IMR-90 (cell line): ENCODE data around the gene AGPAT3. TPM values are rescaled to one million over a fixed set of nuclear protein-coding genes. Genes with fewer than 3 reads are reported as not detected.

Experiments used
- ATAC-seq: fragments of 200-7000 bp; cut with Tn5 transposase; 2 replicates; pipeline ENCODE4 v1.9.1; 2020; ENCODE audit warnings: low read depth, mild to moderate bottlenecking, moderate library complexity
- BruUV-seq: library from RNA; stranded (reverse); fragments of 400-500 nt; replicated peaks from 2 replicates; lab custom pipeline; 2021; lab: Mats Ljungman, UMichigan
- CTCF ChIA-PET: fragments of 300-600 bp; formaldehyde crosslinking; extraction: SDS; loops from one replicate; lab custom pipeline; 2021; ENCODE audit warnings: antibody characterized with exemption; lab: Yijun Ruan, JAX
- POLR2A ChIA-PET: fragments of 300-600 bp; sonication (Branson Sonifier 250); formaldehyde crosslinking; loops from one replicate; lab custom pipeline; 2022; ENCODE audit warnings: antibody characterized with exemption; ENCODE audit not compliant: unreplicated experiment; lab: Charles Lee
- DNase-seq: peaks from one replicate; pipeline ENCODE4 v3.0.0; 2013
- H2AFZ ChIP-seq: replicated peaks from 2 replicates; pipeline ENCODE3; 2013; ENCODE audit warnings: low read length, mild to moderate bottlenecking; ENCODE audit not compliant: poor library complexity
- H2AK5ac ChIP-seq: 2 replicates; pipeline ENCODE4 v1.6.1; 2013; ENCODE audit warnings: low read depth, low read length, inconsistent platforms
- H2AK9ac ChIP-seq: replicated peaks from 2 replicates; pipeline ENCODE3; 2013; ENCODE audit warnings: mild to moderate bottlenecking, low read depth, low read length, moderate library complexity; ENCODE audit not compliant: poor library complexity
- H2BK120ac ChIP-seq: 2 replicates; pipeline ENCODE4 v1.6.1; 2013; ENCODE audit warnings: low read depth, low read length, inconsistent platforms
- H2BK15ac ChIP-seq: 3 replicates; pipeline ENCODE4 v1.6.1; 2013; ENCODE audit warnings: low read depth, low read length, inconsistent platforms
- H2BK20ac ChIP-seq: 2 replicates; pipeline ENCODE4 v1.6.1; 2013; ENCODE audit warnings: low read depth, mild to moderate bottlenecking, inconsistent platforms, low read length, moderate library complexity
- H2BK5ac ChIP-seq: 2 replicates; pipeline ENCODE4 v1.6.1; 2013; ENCODE audit warnings: mild to moderate bottlenecking, low read depth, low read length, inconsistent platforms; ENCODE audit not compliant: poor library complexity, severe bottlenecking
- H3K14ac ChIP-seq: replicated peaks from 2 replicates; pipeline ENCODE4 v1.6.1; 2013; ENCODE audit warnings: low read depth, low read length, inconsistent platforms
- H3K18ac ChIP-seq: 2 replicates; pipeline ENCODE4 v1.6.1; 2013; ENCODE audit warnings: low read depth, low read length, control low read depth
- H3K23ac ChIP-seq: 2 replicates; pipeline ENCODE4 v1.6.1; 2013; ENCODE audit warnings: low read depth, low read length, inconsistent platforms
- H3K27ac ChIP-seq: 2 replicates; pipeline ENCODE4 v1.5.1; 2013; ENCODE audit warnings: mild to moderate bottlenecking, control low read depth, low read length; ENCODE audit not compliant: insufficient read depth
- H3K27me3 ChIP-seq: 2 replicates; pipeline ENCODE4 v1.6.1; 2013; ENCODE audit warnings: low read length; ENCODE audit not compliant: control insufficient read depth, insufficient read depth
- H3K36me3 ChIP-seq: 2 replicates; pipeline ENCODE4 v1.6.1; 2013; ENCODE audit warnings: low read length, mixed read lengths; ENCODE audit not compliant: control insufficient read depth, insufficient read depth
- H3K4ac ChIP-seq: 2 replicates; pipeline ENCODE4 v1.6.1; 2013; ENCODE audit warnings: low read depth, low read length, inconsistent platforms
- H3K4me1 ChIP-seq: 2 replicates; pipeline ENCODE4 v1.6.1; 2013; ENCODE audit warnings: low read length, mixed read lengths; ENCODE audit not compliant: control insufficient read depth, insufficient read depth
- H3K4me2 ChIP-seq: 2 replicates; pipeline ENCODE4 v1.6.1; 2013; ENCODE audit warnings: low read depth, mild to moderate bottlenecking, control low read depth, low read length, moderate library complexity
- H3K4me3 ChIP-seq: 2 replicates; pipeline ENCODE4 v1.5.1; 2013; ENCODE audit warnings: low read depth, mild to moderate bottlenecking, control low read depth, low read length, moderate library complexity; ENCODE audit not compliant: insufficient read depth
- H3K56ac ChIP-seq: 2 replicates; pipeline ENCODE4 v1.6.1; 2013; ENCODE audit warnings: low read length, inconsistent platforms; ENCODE audit not compliant: insufficient read depth; ENCODE audit errors: extremely low read depth
- H3K79me1 ChIP-seq, 2 experiments: 2 replicates each; pipeline ENCODE4 v1.6.1; 2013; ENCODE audit warnings: low read length in 2 of 2, inconsistent platforms in 1 of 2, low read depth in 1 of 2
- H3K9ac ChIP-seq: 2 replicates; pipeline ENCODE4 v1.6.1; 2013; ENCODE audit warnings: low read depth, low read length, control low read depth
- H3K9me1 ChIP-seq: 2 replicates; pipeline ENCODE4 v1.6.1; 2013; ENCODE audit warnings: low read length, inconsistent platforms; ENCODE audit not compliant: insufficient read depth
- H3K9me3 ChIP-seq: 2 replicates; pipeline ENCODE4 v1.6.1; 2013; ENCODE audit warnings: low read length; ENCODE audit not compliant: control insufficient read depth, insufficient read depth
- H4K20me1 ChIP-seq: 2 replicates; pipeline ENCODE4 v1.6.1; 2013; ENCODE audit warnings: low read length, inconsistent platforms; ENCODE audit not compliant: insufficient read depth
- H4K5ac ChIP-seq: 2 replicates; pipeline ENCODE4 v1.6.1; 2013; ENCODE audit warnings: mild to moderate bottlenecking, low read depth, low read length, control low read depth
- H4K8ac ChIP-seq, 2 experiments: 2 replicates each; pipeline ENCODE4 v1.6.1; 2013; ENCODE audit warnings: low read depth in 2 of 2, low read length in 2 of 2, control low read depth in 1 of 2, inconsistent platforms in 1 of 2
- H4K91ac ChIP-seq: 2 replicates; pipeline ENCODE4 v1.6.1; 2013; ENCODE audit warnings: low read depth, low read length, inconsistent platforms; ENCODE audit not compliant: insufficient read depth
- CEBPB ChIP-seq: IDR thresholded peaks from 2 replicates; pipeline ENCODE4 v1.6.1; 2012; ENCODE audit warnings: low read depth, low read length, improper control_type of control experiment
- CHD1 ChIP-seq: IDR thresholded peaks from 2 replicates; pipeline ENCODE4 v1.6.1; 2012; ENCODE audit warnings: low read depth, low read length, improper control_type of control experiment
- CTCF ChIP-seq: conservative IDR thresholded peaks from 2 replicates; pipeline ENCODE4 v1.5.1; 2012; ENCODE audit warnings: mild to moderate bottlenecking, low read depth, low read length, improper control_type of control experiment
- ELK1 ChIP-seq: fragments of 150-350 bp; IDR thresholded peaks from 2 replicates; pipeline ENCODE4 v1.6.1; 2016; ENCODE audit warnings: low read depth, mild to moderate bottlenecking, low read length, moderate library complexity, borderline replicate concordance
- MAFK ChIP-seq: IDR thresholded peaks from 2 replicates; pipeline ENCODE4 v1.6.1; 2012; ENCODE audit warnings: low read depth, low read length, improper control_type of control experiment
- NFE2L2 ChIP-seq: fragments of 150-350 bp; IDR thresholded peaks from 2 replicates; pipeline ENCODE4 v1.6.1; 2016; ENCODE audit warnings: low read depth, mild to moderate bottlenecking, low read length
- POLR2A ChIP-seq: IDR thresholded peaks from 2 replicates; pipeline ENCODE4 v1.6.1; 2012; ENCODE audit warnings: mild to moderate bottlenecking, low read depth, low read length
- RAD21 ChIP-seq: IDR thresholded peaks from 2 replicates; pipeline ENCODE4 v1.6.1; 2012; ENCODE audit warnings: low read length, improper control_type of control experiment
- RCOR1 ChIP-seq: IDR thresholded peaks from 2 replicates; pipeline ENCODE4 v1.6.1; 2012; ENCODE audit warnings: mild to moderate bottlenecking, low read length, improper control_type of control experiment; ENCODE audit not compliant: insufficient replicate concordance
- RFX5 ChIP-seq: IDR thresholded peaks from 2 replicates; pipeline ENCODE4 v1.8.0; 2012; ENCODE audit warnings: low read depth, mild to moderate bottlenecking, low read length, moderate library complexity
- WGBS, 2 experiments: methylation state at CpG; one replicate each; pipeline versions ENCODE4 v1.1.5 to v1.1.7; 2013; ENCODE audit warnings: missing lambda C conversion rate in 2 of 2; ENCODE audit not compliant: insufficient read length in 1 of 2; ENCODE audit errors: extremely low coverage in 2 of 2; 5-methylcytosine and 5-hydroxymethylcytosine counted together
- dilution Hi-C: fragments of 300-500 bp; cut with HindIII; formaldehyde crosslinking; loops from one replicate; pipeline ENCODE4 v1.14.3; 2018; ENCODE audit warnings: low sequenced_read_pairs; ENCODE audit not compliant: unreplicated experiment
- in situ Hi-C: fragments of 300-500 bp; cut with MboI; formaldehyde crosslinking; loops from 3 replicates; pipeline ENCODE4 v1.14.3; 2019; ENCODE audit warnings: low sequenced_read_pairs, inconsistent platforms, mixed read lengths
- intact Hi-C: fragments of 100-400 bp; cut with micrococcal nuclease; formaldehyde crosslinking; loops from 2 replicates; pipeline ENCODE4 v1.10.0; 2022
- polyA plus RNA-seq, 3 experiments: library from polyadenylated mRNA; depleted of rRNA; stranded (reverse); fragments of >200 nt; gene quantifications; 2 replicates each; pipeline ENCODE4 v1.2.3, GENCODE V29; 2012; ENCODE audit warnings: low replicate concordance in 1 of 3
- total RNA-seq: library from RNA; depleted of rRNA; stranded (reverse); fragments of >200 nt; gene quantifications from 2 replicates; pipeline ENCODE4 v1.2.3, GENCODE V29; 2012

AGPAT3 gene
- total and polyA plus RNA-seq, 2 of the 4 experiments (the other 2 are of a cell fraction) = 27.1 to 38.7 TPM

- 0 out of 2 replicates have a peak, but pooled peaks cover 3% of the 10 kb centered on the region for H3K27me3 ChIP-seq
- intact Hi-C loops (no loop called here), dilution Hi-C loops (no loop called here), in situ Hi-C loops (no loop called here)
- H3K4me3 ChIP-seq = no peak overlapping the region
- H3K9me3 ChIP-seq = no peaks in the 10 kb centered on the region
- BruUV-seq = no TSS peak
- H2BK120ac ChIP-seq = peak overlapping the region; percentile 42; the same call in 1 of the 2 replicates
- no peaks in the 10 kb centered on the region; a peak in 1 of 4 replicates for H3K79me1 ChIP-seq
- peak overlapping the region; percentile 79; the same call in 1 of the 2 replicates for H3K27ac ChIP-seq
- 0 out of 2 replicates have a peak overlapping the region, but pooled peaks have one; percentile 1 for H2AK5ac ChIP-seq
- peak overlapping the region; percentile 37; the same call in 1 of the 3 replicates for H2BK15ac ChIP-seq
- no peaks in the 10 kb centered on the region for H3K36me3 ChIP-seq
- CTCF ChIA-PET = no interaction called here
- H3K4me1 ChIP-seq = peaks cover 9% of the 10 kb centered on the region
- H3K4me2 ChIP-seq = peak overlapping the region; percentile 7
- DNase-seq (no peak), ATAC-seq (no peak; the same call in 1 of the 2 replicates)
- peaks cover 15% of the 10 kb centered on the region for H3K9me1 ChIP-seq
- H4K20me1 ChIP-seq = no peaks in the 10 kb centered on the region
- POLR2A ChIA-PET = no interaction called here
- H3K18ac ChIP-seq = peak overlapping the region; percentile 61
- H4K5ac ChIP-seq = peak overlapping the region; percentile 31; the same call in 1 of the 2 replicates
- no peak overlapping the region for H2AK9ac ChIP-seq
- peak overlapping the region; percentile 11; the same call in 1 of the 2 replicates for H3K23ac ChIP-seq
- peak overlapping the region in 1 of 2 experiments; percentile 76; a peak in 2 of 4 replicates for H4K8ac ChIP-seq
- 56% methylated on average over 3 of the region's 8 CpGs; no CpG with 5 or more reads in 1 of the 2 experiments for WGBS, 2 experiments
- peak overlapping the region; percentile 45; the same call in 1 of the 2 replicates for H2BK20ac ChIP-seq
- no peak overlapping the region for H3K9ac ChIP-seq
- peak overlapping the region; percentile 29 for H2BK5ac ChIP-seq
- peak overlapping the region; percentile 47; the same call in 1 of the 2 replicates for H3K4ac ChIP-seq
- TF ChIP-seq MAFK (no peak), RAD21 (no peak), RFX5 (no peak), POLR2A (no peak), NFE2L2 (no peak), CEBPB (no peak), ELK1 (no peak), RCOR1 (no peak), CTCF (no peak), CHD1 (no peak)
- 0 out of 2 replicates have a peak overlapping the region, but pooled peaks have one; percentile 24 for H3K56ac ChIP-seq
- H2AFZ ChIP-seq = peak overlapping the region; percentile 25
- H3K14ac ChIP-seq = peak overlapping the region; percentile 26; the same call in 1 of the 2 replicates
- peak overlapping the region; percentile 70; the same call in 1 of the 2 replicates for H4K91ac ChIP-seq
Measured at GRCh38 chr21:43859747-43860214, 5.2 kb upstream of the AGPAT3 start.
